Measurements from ENCODE around the gene OR2V1.

- TF ChIP-seq CTCF (IDR thresholded peaks at IDR 0.05) (no peak), POLR2A (IDR thresholded peaks at IDR 0.05) (no peak)
Observed at GRCh38 chr5:181166812-181167733, 36.1 kb upstream of the OR2V1 start.
